Right hindlimb (tissue), 1 donor: Measurements from ENCODE around the gene TM9SF4.

Experiments used
- DNase-seq: peaks from one replicate; pipeline ENCODE4 v3.0.0-alpha.2; 2018

TM9SF4 gene

DNA sequence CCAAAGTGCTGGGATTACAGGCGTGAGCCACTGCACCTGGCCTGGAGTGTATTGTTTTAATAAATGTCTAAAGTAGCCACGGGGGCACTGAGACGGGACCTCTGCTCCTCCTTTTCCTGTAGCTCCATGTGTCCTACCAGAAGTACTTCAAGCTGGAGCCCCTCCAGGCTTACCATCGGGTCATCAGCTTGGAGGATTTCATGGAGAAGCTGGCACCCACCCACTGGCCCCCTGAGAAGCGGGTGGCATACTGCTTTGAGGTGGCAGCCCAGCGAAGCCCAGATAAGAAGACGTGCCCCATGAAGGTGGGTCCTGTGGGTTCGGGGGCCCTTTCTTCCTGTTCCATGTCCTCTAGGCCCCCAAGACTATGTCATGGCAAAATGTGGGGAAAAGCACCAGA lies 105.6 kb downstream of the TM9SF4 start:
- DNase-seq, result no peak

DNA sequence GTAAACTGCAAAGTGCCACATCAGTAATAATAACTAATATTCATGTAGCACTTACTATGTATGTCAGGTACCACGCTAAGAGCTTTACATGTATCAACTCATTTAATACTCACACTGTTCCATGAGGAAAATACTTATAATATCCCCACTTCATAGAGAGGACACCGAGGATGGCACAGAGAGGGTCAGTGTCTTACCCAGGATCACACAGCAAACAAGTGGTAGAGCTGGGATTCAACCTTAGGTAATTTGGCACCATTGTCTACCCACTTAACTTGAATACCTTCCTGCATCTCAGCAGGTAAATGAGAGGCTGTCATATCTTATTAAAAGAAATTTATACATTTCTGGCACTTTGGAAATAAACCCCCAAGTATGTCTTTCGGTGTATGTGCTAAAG lies 106.2 kb downstream of the TM9SF4 start:
- DNase-seq, result no peak

- no peak for DNase-seq
Observed at GRCh38 chr20:32216179-32217142, 106.9 kb downstream of the TM9SF4 start.
